SU-DHL-6 (cell line): ENCODE results near the gene BRCA1.
"Not testable (repeated sequence)": the region's sequence is repeated elsewhere in the genome, so short reads cannot be mapped to it uniquely, and the experiment has no call there.

ENCODE experiments used
- H2AFZ ChIP-seq: fragments of 200-600 bp; sonication (generic); 2 replicates; pipeline ENCODE4 v1.6.1; 2014; ENCODE audit warnings: low read depth, mild to moderate bottlenecking, moderate library complexity, mixed read lengths, antibody characterized with exemption, low read length; ENCODE audit not compliant: severe bottlenecking
- H3F3A ChIP-seq: fragments of 200-600 bp; shearing (Covaris generic); 2 replicates; pipeline ENCODE4 v1.6.0; 2016; ENCODE audit warnings: antibody characterized with exemption, mild to moderate bottlenecking; ENCODE audit not compliant: insufficient read depth
- H3K27ac ChIP-seq: fragments of 200-600 bp; sonication (generic); 2 replicates; pipeline ENCODE4 v1.5.1; 2016; ENCODE audit warnings: low read depth, mild to moderate bottlenecking, low read length, moderate library complexity, mixed read lengths
- H3K27me3 ChIP-seq: fragments of 200-600 bp; sonication (generic), shearing (Covaris generic); 2 replicates; pipeline ENCODE4 v1.6.0; 2014; ENCODE audit warnings: mild to moderate bottlenecking, low read length
- H3K36me3 ChIP-seq: fragments of 200-600 bp; sonication (generic); 2 replicates; pipeline ENCODE4 v1.6.1; 2014; ENCODE audit warnings: mild to moderate bottlenecking, low read length, mixed read lengths
- H3K4me2 ChIP-seq: fragments of 300-600, 200-600 bp; shearing (Covaris generic), sonication (generic); 2 replicates; pipeline ENCODE4 v1.6.0; 2014; ENCODE audit warnings: low read length, low read depth, mild to moderate bottlenecking; ENCODE audit not compliant: poor library complexity, severe bottlenecking
- H3K4me3 ChIP-seq: fragments of 200-600 bp; sonication (generic); 2 replicates; pipeline ENCODE4 v1.5.1; 2014; ENCODE audit warnings: antibody characterized with exemption, low read length, mild to moderate bottlenecking, mixed read lengths; ENCODE audit not compliant: insufficient read depth, poor library complexity, severe bottlenecking
- H3K79me2 ChIP-seq: fragments of 200-600 bp; sonication (generic); 2 replicates; pipeline ENCODE4 v1.6.1; 2014; ENCODE audit warnings: mild to moderate bottlenecking, low read length, moderate library complexity; ENCODE audit not compliant: insufficient read depth
- H3K9ac ChIP-seq: fragments of 200-600 bp; sonication (generic); 2 replicates; pipeline ENCODE4 v1.7.0; 2014; ENCODE audit warnings: mild to moderate bottlenecking, low read length
- H3K9me2 ChIP-seq: fragments of 200-600 bp; sonication (generic); replicated peaks from 2 replicates; pipeline ENCODE4 v1.6.1; 2014; ENCODE audit warnings: low read length; ENCODE audit not compliant: insufficient read depth
- H3K9me3 ChIP-seq: fragments of 200-600 bp; sonication (generic); 2 replicates; pipeline ENCODE4 v1.6.1; 2014; ENCODE audit warnings: low read length, mixed read lengths; ENCODE audit not compliant: insufficient read depth
- H4K20me1 ChIP-seq: fragments of 200-600 bp; sonication (generic); 2 replicates; pipeline ENCODE4 v1.6.1; 2014; ENCODE audit warnings: low read depth, mild to moderate bottlenecking, antibody characterized with exemption, low read length, moderate library complexity, mixed read lengths
- EZH2phosphoT487 ChIP-seq: fragments of 200-600 bp; sonication (generic), shearing (Covaris generic); conservative IDR thresholded peaks from 2 replicates; pipeline ENCODE4 v1.6.1; 2018; ENCODE audit warnings: mild to moderate bottlenecking, antibody characterized with exemption, low read length, moderate library complexity, mixed read lengths
- TF ChIP-seq, protein P1 (sequence below): fragments of 200-600 bp; sonication (generic); IDR thresholded peaks from one replicate; pipeline ENCODE4 v1.5.1; 2017; ENCODE audit warnings: antibody characterized with exemption, mild to moderate bottlenecking, low read length, moderate library complexity; ENCODE audit not compliant: insufficient read depth, poor library complexity, severe bottlenecking

The BRCA1 gene

DNA sequence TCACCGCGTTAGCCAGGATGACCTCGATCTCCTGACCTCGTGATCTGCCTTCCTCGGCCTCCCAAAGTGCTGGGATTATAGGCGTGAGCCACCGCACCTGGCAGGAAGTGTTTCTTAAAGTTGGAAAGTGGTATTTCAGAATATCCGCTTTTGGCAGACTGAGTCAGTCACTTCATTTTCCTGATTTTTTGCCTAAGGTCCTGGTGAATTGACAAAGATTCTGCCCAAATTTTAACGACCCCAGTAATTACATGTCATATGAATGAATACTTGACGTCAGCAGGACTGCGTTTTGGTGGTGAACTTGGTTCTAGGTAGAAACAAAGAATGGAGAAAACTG lies 4.5 kb upstream of the BRCA1 start:
- no peaks in the 10 kb centered on the region for H3K9me2 ChIP-seq
- H3K4me2 ChIP-seq: no peak overlapping the region
- no peak overlapping the region for H3K9ac ChIP-seq
- H3K9me3 ChIP-seq: no peaks in the 10 kb centered on the region
- H3F3A ChIP-seq: no peaks in the 10 kb centered on the region
- H3K79me2 ChIP-seq: peaks cover 33% of the 10 kb centered on the region
- H3K27ac ChIP-seq: no peak overlapping the region
- TF ChIP-seq, protein P1, sequence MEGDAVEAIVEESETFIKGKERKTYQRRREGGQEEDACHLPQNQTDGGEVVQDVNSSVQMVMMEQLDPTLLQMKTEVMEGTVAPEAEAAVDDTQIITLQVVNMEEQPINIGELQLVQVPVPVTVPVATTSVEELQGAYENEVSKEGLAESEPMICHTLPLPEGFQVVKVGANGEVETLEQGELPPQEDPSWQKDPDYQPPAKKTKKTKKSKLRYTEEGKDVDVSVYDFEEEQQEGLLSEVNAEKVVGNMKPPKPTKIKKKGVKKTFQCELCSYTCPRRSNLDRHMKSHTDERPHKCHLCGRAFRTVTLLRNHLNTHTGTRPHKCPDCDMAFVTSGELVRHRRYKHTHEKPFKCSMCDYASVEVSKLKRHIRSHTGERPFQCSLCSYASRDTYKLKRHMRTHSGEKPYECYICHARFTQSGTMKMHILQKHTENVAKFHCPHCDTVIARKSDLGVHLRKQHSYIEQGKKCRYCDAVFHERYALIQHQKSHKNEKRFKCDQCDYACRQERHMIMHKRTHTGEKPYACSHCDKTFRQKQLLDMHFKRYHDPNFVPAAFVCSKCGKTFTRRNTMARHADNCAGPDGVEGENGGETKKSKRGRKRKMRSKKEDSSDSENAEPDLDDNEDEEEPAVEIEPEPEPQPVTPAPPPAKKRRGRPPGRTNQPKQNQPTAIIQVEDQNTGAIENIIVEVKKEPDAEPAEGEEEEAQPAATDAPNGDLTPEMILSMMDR: no peak
- TF ChIP-seq EZH2phosphoT487: no peak
- H2AFZ ChIP-seq: no peak overlapping the region
- H3K36me3 ChIP-seq: no peaks in the 10 kb centered on the region
- no peaks in the 10 kb centered on the region for H4K20me1 ChIP-seq
- H3K4me3 ChIP-seq: no peak overlapping the region
- no peaks in the 10 kb centered on the region for H3K27me3 ChIP-seq

DNA sequence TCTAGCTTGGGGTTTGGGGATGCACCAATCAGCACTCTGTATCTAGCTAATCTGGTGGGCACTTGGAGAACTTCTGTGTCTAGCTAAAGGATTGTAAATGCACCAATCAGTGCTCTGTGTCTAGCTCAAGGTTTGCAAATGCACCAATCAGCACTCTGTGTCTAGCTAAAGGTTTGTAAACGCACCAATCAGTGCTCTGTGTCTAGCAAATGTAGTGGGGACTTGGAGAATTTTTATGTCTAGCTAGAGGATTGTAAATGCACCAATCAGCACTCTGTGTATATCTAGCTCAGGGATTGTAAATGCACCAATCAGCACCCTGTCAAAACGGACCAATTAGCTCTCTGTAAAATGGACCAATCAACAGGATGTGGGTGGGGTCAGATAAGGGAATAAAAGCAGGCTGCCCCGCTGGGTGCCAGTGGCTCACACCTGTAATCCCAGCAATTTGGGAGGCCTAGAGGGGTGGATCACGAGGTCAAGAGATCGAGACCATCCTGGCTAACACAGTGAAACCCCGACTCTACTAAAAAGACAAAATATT lies 2.2 kb upstream of the BRCA1 start:
- H3K9me2 ChIP-seq, H3K36me3 ChIP-seq, H3K9me3 ChIP-seq, H2AFZ ChIP-seq, H3K27me3 ChIP-seq, H3K4me2 ChIP-seq, H3F3A ChIP-seq, H3K4me3 ChIP-seq, H3K27ac ChIP-seq, H4K20me1 ChIP-seq, H3K9ac ChIP-seq: not testable (repeated sequence)
- peaks cover 46% of the 10 kb centered on the region for H3K79me2 ChIP-seq

DNA sequence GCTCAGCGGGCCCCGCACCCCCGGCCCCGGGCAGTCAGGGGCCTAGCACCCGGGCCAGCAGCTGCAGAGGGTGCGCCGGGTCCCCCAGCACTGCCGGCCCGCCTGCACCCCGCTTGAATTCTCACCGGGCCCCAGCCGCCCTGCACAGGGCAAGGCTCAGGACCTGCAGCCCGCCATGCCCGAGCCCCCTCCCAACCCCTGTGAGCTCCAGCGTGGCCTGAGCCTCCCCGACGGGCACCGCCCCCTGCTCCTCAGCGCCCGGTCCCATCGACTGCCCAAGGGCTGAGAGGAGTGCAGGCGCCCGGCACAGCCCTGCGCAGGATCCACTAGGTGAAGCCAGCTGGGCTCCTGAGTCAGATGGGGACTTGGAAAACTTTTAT lies 1.7 kb upstream of the BRCA1 start:
- TF ChIP-seq, protein P1: no peak
- Histone ChIP-seq H3K9ac (no peak overlapping the region), H3K4me3 (no peak overlapping the region), H2AFZ (no peak overlapping the region), H4K20me1 (no peaks in the 10 kb centered on the region), H3K9me3 (no peaks in the 10 kb centered on the region), H3K9me2 (no peaks in the 10 kb centered on the region), H3K4me2 (no peak overlapping the region), H3K79me2 (peaks cover 46% of the 10 kb centered on the region), H3K27me3 (no peaks in the 10 kb centered on the region), H3K36me3 (peaks cover 2% of the 10 kb centered on the region; the same call in 1 of the 2 replicates), H3K27ac (no peak overlapping the region), H3F3A (peaks cover 8% of the 10 kb centered on the region; the same call in 1 of the 2 replicates)

DNA sequence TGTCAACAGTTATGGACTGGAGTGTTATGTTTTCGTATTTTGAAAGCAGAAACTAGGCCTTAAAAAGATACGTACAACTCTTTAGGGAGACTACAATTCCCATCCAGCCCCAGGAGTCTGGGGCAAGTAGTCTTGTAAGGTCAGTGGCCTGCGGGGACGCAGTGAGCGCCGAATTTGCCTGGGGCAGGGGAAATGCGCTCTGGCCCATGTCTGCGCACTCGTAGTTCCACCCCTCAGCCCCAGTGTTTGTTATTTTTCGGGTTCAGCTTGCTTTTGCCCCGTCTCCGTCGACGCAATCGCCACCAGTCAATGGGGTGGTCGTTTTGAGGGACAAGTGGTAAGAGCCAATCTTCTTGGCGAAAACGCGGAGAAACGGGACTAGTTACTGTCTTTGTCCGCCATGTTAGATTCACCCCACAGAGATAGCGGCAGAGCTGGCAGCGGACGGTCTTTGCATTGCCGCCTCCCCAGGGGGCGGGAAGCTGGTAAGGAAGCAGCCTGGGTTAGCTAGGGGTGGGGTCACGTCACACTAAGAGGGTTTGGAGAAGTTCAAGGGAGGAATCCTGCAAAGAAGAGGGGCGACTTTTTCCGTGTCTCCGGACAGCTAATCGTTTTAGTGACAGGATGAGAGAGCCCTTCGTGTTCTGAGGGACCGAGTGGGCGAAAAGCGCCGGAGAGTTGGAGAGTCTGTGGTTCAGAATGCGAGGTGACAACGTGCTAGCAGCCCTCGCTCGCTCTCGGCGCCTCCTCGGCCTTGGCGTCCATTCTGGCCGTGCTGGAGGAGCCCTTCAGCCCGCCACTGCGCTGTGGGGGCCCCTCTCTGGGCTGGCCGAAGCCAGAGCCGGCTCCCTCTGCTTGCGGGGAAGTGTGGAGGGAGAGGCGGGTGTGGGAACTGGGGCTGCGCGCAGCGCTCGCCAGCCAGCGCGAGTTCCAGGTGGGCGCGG lies 1.1 kb upstream of the BRCA1 start:
- Histone ChIP-seq H3K9me3 (no peaks in the 10 kb centered on the region), H3K79me2 (peaks cover 46% of the 10 kb centered on the region), H3K9me2 (no peaks in the 10 kb centered on the region), H2AFZ (peak overlapping the region; percentile 7), H4K20me1 (no peaks in the 10 kb centered on the region), H3F3A (peaks cover 9% of the 10 kb centered on the region; the same call in 1 of the 2 replicates), H3K27me3 (no peaks in the 10 kb centered on the region), H3K36me3 (peaks cover 4% of the 10 kb centered on the region; the same call in 1 of the 2 replicates), H3K9ac (peak overlapping the region; percentile 89), H3K4me3 (peak overlapping the region; percentile 84), H3K4me2 (peak overlapping the region; percentile 78), H3K27ac (peak overlapping the region; percentile 30; the same call in 1 of the 2 replicates)
- no peak for TF ChIP-seq EZH2phosphoT487
- TF ChIP-seq, protein P1: no peak
